ENCODE measurements around the gene ATP5F1C.

ATP5F1C gene

DNA sequence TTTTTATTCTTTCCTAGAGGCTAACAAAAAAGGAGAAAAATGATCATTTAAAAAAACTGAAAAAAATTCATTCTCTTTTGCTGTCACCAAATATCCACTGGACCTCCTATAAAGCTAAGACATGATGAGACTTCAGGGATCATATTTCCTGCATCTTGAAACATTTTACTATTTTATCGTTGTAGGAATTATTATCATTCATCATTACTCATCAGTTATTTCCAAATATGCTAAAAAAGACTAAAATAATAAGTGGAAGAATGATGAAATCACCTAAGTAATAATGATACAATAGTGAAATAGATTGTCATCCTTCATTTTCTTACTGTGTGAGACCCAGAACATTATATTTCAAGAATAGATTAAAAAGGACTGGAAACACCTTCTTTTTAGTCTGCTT, 58.6 kb downstream of the ATP5F1C start:
- no peak for DNase-seq (ENCODE audit: low read depth, low spot score)

DNA sequence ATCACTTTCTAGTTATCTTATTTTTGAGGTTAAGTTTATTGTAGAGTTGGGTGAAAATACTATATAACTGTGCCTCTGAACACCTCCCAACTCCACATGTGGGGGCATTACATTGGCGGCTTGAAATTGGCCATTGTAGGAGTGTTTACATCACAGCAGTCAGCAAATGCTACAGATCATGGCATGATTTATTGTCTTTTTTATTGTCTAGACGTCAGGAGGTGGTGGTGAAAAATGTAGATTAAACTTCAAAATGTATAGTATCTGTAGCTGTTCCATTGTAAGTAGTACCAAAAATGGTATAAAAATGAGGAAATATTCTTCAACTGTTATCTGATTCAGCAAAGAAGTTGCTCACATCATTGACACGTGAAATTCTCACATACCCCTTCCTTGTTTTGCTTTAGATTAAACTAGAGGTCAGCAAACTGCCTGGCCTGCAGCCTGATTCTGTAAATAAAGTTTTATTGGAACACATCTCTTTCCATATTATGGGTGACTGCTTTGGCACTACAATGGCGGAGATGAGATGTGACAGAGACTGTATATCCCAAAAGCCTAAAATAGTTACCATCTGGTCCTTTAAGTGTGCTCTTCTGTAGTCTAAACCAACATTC, 65.4 kb downstream of the ATP5F1C start:
- DNase-seq (ENCODE audit: low read depth, low spot score), result no peak

DNA sequence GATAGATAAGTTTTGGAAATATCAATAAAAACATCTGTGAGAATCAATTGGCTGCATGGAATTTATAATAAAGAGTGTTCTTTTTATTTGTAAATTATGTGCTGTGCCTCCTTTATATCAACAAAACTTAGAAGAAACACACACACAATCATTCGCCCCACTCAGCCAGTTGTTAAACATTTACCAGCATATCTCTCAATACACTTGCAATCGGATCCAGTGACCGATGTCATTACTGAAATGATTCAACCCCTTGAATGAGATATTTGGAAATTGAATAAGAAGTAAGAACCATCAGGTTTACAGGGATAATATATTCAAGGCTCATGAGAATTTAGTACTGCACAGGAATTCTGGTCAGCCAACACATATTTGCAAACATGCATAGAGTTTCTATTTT, 65.9 kb downstream of the ATP5F1C start:
- no peak for DNase-seq (ENCODE audit: low read depth, low spot score)

DNA sequence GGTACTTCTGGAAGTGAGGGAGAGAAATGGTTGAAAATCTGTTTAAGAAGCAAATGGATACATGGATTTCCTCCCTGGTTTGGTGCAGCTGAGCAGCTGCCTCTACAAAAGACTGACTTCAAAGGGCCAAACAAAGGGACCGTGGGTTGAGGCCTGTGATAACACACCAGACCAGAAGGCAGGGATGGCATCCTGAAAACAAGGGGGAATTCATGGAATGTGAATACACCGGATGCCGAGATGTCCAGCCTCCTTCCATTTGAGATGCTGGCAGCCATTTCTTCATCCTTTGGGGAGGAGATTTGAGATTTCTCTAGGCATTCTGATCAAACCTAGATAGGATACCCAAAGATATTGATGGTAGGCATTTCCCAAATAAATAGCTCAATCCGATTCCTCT, 67.2 kb downstream of the ATP5F1C start:
- no peak for DNase-seq (ENCODE audit: low read depth, low spot score)

DNA sequence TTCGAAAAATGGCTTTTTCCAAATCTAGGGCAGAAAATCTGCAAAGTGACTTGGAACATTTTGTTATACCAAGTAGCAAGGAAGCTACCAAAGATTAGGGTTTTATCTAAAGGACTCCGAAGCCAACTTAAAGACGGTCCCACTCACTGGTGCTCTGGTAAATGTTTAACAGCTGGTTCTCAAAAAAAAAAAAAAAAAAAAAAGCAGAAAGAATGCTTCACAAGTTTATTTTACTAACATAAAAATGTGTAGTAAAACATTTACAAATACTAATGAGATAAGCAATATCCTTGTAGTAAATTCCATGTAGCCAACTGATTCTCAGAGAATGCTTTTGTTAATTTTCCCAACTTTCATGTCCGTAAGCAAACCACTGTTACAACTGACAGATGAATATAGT, 68.7 kb downstream of the ATP5F1C start:
- DNase-seq (ENCODE audit: low read depth, low spot score), result no peak

DNA sequence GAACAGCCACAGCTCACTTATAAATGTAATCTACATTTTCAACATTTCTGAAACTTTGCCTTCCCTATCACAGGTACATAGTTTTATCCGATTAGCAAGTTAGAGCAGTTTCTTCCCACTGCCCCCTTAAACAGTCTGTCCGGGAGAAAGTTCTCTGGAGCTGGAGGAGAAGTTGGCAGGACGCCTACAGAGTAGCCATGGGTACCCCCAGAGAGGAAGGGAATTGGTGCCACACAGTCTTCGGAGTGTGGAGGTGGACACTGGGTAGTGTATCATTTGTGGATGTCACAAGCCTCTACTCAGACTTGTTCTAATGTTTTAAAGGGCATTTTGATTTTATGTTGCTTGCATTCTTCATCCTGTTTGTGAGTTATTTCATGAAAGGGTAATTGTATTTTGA, 69.3 kb downstream of the ATP5F1C start:
- DNase-seq (ENCODE audit: low read depth, low spot score), result no peak

All from smooth muscle cell of the brain vasculature (primary cell).